ENCODE data around the gene OR2B3.

GRCh38 chr6:29087213-29087612 is at the start of gene OR2B3:
- TF ChIP-seq CTCF (IDR thresholded peaks at IDR 0.05) = no peak
- no peak for TF ChIP-seq POLR2A (IDR thresholded peaks at IDR 0.05)

All from tibial nerve (tissue), 3 donors.